GM13976 (cell line): ENCODE data around the gene NLRC5.
"Not testable (repeated sequence)": the region's sequence is repeated elsewhere in the genome, so short reads cannot be mapped to it uniquely, and the experiment has no call there.

Experiments
- DNase-seq: peaks from one replicate; pipeline ENCODE4 v3.0.0; 2012; ENCODE audit warnings: low spot score
- CTCF ChIP-seq: IDR thresholded peaks from 2 replicates; pipeline ENCODE4 v1.5.1; 2012; ENCODE audit warnings: borderline replicate concordance, mild to moderate bottlenecking; ENCODE audit not compliant: insufficient read depth; ENCODE audit errors: extremely low read depth, missing control alignments, control extremely low read depth
- in situ Hi-C: fragments of 300-500 bp; cut with MboI; formaldehyde crosslinking; loops from one replicate; pipeline ENCODE4 v1.12.0; 2022; ENCODE audit warnings: low sequenced_read_pairs, mixed read lengths, inconsistent platforms; ENCODE audit not compliant: unreplicated experiment

The NLRC5 gene

DNA sequence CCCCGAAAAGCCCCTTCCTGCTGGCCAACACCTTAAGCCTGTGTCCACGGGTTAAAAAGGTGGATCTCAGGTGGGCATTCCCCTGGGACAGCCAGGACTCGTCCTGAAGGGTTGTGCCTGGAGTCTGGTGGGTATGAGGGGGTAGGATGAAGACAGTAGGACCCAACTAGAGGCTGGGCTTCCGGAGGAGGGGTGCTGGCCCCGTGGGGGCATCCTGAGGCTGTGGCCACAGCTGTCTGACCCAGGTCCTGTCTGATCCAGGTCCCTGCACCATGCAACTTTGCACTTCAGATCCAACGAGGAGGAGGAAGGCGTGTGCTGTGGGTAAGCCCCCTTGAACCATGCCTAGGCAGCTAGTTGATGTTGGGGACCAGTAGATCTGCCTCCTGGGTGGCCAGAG lies 65.4 kb downstream of the NLRC5 start:
- no peak for TF ChIP-seq CTCF
- DNase-seq, result no peak
- in situ Hi-C loops, result no loop called here

GRCh38 chr16:57055671-57056070 lies 66.3 kb downstream of the NLRC5 start:
- DNase-seq, result no peak
- in situ Hi-C loops, result no loop called here
- no peak for TF ChIP-seq CTCF

DNA sequence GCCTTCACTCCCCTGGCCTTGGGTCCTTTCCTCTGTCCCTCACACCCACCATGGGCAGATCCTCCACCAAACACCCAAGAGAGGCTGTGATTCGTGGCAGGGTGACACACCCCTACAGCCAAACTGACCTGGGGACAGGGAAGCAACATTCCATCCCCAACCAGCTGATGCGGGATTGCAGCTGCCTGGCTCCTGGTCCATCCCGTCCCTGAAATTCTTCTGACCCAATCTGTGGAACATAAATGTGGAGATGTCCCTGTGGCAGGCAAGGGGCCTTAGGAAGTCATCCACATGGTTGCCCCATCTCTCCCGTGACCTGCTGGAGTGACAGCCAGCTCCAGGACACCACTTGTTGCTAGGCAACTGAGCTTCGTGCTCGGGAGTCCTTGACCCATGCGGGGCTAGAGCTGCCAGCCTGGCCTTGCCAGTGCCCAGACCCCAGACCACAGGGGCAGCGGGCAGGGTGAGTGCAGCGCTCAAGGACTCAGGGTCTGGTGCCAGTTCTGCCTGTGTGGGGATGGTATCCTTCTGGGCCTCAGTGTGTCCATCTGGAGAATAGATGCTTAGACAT lies 69.0 kb downstream of the NLRC5 start:
- TF ChIP-seq CTCF, result no peak
- DNase-seq, result no peak
- in situ Hi-C loops, result no loop called here

DNA sequence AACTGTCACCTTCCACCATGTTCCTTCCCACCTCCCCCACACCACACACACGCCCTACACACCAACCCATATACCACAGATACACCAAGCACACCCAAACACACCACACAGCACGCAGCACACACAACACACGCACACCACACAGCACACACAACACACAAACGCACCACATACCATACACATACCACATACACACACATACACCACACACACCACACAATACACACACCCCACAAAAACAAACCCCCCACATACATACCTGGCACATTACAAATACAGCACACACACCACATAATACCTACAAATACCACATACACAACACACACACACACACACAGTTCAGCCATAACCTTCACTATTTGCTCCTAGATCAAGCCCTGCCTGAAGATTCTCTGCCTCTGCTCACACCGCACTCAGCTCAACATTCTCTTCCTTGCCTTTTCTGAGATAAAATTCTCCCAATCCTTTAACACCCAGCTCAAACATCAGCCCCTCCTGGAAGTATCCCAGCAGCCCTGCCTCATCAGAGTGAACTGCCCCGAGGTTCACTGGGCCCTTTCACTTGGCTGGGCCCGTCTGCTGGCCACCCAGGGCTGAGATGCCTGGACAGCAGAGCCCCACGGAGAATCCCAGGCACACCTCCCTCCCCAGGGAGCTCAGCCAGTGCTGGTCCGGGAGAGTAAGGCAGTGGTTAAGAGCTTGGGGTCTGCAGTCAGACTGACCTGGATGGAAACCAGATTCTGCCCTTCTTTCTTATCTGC lies 71.1 kb downstream of the NLRC5 start:
- in situ Hi-C loops, result no loop called here
- TF ChIP-seq CTCF, result no peak
- no peak for DNase-seq

- TF ChIP-seq CTCF, result no peak
- DNase-seq, result no peak
- in situ Hi-C loops, result no loop called here
Measured at GRCh38 chr16:57061084-57061905, 71.9 kb downstream of the NLRC5 start.

DNA sequence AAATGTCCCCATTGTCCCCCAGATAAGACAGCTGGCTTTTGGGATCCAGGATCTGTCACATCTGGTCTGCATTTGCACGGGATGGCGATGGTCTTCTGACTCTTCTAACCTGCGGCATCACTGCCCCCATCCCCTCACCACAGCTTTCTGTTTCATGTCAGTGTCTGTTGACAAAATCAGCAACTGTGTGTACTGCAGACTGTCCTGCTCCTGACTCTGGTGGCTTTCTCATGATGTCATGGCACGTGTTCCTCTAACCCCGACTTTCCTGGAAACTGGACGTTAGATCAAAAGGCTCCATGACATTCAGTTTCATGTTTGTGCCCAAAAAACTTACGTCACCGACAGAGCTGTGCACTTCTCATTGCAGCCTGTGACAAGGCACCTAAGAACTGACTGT lies 73.0 kb downstream of the NLRC5 start:
- in situ Hi-C loops, result no loop called here
- no peak for TF ChIP-seq CTCF
- DNase-seq, result no peak

DNA sequence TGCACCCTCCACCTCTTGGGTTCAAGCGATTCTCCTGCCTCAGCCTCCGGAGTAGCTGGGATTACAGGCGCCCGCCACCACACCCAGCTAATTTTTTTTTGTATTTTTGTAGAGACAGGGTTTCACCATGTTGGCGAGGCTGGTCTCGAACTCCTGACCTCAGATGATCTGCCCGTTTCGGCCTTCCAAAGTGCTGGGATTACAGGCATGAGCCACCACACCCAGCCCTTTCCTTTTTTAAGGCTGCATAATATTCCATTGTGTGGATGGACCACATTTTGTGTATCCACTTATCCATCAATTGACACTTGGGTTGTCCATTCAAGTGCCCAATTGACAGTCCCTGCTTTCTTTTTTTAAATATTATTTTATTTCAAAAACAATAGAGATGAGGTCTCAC lies 73.8 kb downstream of the NLRC5 start:
- DNase-seq, in situ Hi-C loops: not testable (repeated sequence)
